ENCODE measurements around the gene TSC1.

The TSC1 gene

GRCh38 chr9:132942541-132943182, 1.8 kb downstream of the TSC1 start:
- no peak overlapping the region for H3K27ac ChIP-seq
- no peak for DNase-seq (ENCODE audit: low read depth, low spot score)

DNA sequence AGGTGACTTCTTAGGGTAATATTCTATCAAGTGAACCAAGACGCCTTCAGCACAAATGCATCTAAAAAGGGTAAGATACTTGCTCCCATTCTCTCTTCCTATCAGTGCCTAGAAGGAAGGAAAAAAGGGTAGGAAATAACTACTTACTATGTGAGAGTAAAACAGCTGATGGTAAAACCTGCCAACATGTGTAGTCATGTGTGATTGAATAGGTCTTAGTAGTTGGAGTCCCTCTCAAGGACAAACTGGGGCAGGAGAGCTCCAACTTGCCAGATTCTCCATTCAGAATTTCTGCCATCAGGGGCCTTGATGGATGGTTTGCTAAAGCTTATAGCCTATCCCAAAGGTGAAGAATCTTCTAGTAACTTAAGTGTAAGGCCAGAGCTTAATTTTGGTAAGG, 5.2 kb downstream of the TSC1 start:
- no peak overlapping the region for H3K27ac ChIP-seq
- no peak for DNase-seq (ENCODE audit: low read depth, low spot score)

- no peak for DNase-seq (ENCODE audit: low read depth, low spot score)
- no peak overlapping the region for H3K27ac ChIP-seq
Observed at GRCh38 chr9:132937463-132937901, 6.9 kb downstream of the TSC1 start.

DNA sequence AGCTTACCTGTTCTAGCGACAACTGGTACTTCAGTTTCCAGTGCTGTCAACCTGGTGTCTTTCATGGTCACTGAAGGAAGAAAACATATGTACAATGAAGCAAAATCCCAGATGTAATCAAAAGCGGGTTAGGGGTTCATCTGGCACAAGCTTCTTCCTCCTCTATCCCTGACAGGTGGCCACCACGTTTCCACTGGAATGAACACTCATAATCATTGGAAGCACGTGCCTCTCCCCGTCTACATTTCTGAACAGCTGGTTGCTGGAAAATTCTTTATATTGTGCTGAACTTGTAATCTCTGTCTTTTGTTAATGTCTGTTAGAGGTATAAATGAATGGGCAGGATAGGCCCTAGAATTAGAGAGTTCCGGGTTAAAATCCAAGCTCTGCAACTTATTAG, 9.4 kb downstream of the TSC1 start:
- no peak overlapping the region for H3K27ac ChIP-seq
- no peak for DNase-seq (ENCODE audit: low read depth, low spot score)

DNA sequence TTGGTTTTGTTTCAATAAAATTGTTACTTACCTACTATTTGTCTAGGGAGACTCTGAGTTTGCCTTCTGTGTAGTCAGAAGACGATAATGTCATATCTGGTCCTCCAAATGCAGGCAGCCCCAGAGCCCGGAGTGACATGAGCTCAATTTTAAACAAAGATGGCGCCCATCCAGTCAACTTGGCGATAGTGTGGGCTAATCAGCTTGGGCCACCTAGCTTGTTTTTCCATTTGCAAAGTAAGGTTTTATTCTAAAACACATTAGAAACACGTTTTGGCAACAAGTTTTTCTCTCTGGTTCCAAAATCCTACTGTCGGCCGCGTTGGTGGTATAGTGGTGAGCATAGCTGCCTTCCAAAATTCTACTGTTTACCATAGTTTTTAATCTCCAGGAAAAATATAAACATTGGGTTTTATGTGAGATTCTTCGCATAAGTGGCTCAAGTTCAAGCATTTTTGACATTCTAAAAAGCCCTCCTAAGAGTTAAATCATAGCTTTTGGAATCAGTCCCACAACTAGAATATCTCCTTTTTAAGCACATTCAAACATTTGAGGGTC, 13.2 kb downstream of the TSC1 start:
- no peak for DNase-seq (ENCODE audit: low read depth, low spot score)
- H3K27ac ChIP-seq: no peak overlapping the region

GRCh38 chr9:132927704-132928103, 16.7 kb downstream of the TSC1 start:
- no peak for DNase-seq (ENCODE audit: low read depth, low spot score)
- H3K27ac ChIP-seq: no peak overlapping the region

GRCh38 chr9:132923346-132923902, 21.0 kb downstream of the TSC1 start:
- DNase-seq (ENCODE audit: low read depth, low spot score): peak; percentile 29

DNA sequence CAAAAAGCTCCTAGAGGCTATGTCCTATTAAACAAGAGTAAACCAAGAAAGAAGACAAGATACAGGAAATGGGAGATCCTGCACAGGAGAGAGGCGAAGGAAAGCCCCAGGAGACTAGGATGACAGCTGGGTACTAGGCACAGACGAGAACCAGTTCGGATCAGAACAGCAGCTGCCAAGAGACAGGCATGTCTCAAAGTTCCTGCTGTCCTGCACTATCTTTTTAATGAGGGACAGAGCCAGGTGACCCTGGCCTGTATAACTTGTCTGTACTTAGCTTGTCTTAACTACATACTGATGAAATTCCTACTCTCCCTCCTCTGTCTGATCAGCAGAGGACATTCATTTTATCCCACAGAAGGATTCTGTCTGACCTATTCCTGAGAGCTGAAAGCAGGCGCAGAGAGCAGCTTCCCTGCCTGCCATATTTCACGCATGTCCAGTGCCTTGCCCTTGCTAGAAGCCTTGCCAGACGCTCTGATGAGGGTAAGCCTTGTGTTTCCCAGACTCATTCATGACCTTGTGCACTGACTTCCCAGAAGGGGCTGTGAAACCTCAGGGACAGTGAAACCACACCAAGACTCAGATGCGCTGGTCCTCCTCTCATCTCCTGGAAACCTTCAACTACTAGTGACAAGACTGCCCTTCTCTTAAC, 24.7 kb downstream of the TSC1 start:
- no peak for DNase-seq (ENCODE audit: low read depth, low spot score)
- H3K27ac ChIP-seq: no peak overlapping the region

More at GRCh38 chr9:132923346-132923902, 21.0 kb downstream of the TSC1 start:
- peak overlapping the region; percentile 20 for H3K27ac ChIP-seq

DNA sequence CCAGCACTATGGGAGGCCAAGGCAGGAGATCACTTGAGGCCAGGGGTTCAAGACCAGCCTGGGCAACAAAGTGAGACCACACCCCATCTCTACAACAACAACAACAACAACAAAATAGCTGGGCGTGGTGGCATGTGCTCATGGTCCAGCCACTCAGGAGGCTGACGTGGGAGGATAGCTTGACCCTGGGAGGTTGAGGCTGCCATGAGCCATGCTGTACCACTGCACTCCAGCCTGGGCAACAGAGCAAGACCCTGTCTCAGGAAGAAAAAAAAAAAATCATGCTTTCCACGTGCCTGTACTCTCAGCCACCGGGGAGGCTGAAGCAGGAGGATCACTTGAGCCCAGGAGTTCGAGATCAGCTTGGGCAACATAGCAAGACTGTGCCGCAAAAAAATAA, 29.5 kb downstream of the TSC1 start:
- H3K27ac ChIP-seq: no peak overlapping the region
- DNase-seq (ENCODE audit: low read depth, low spot score): no peak

- no peak overlapping the region for H3K27ac ChIP-seq
- no peak for DNase-seq (ENCODE audit: low read depth, low spot score)
Observed at GRCh38 chr9:132912131-132912530, 32.3 kb downstream of the TSC1 start.

DNA sequence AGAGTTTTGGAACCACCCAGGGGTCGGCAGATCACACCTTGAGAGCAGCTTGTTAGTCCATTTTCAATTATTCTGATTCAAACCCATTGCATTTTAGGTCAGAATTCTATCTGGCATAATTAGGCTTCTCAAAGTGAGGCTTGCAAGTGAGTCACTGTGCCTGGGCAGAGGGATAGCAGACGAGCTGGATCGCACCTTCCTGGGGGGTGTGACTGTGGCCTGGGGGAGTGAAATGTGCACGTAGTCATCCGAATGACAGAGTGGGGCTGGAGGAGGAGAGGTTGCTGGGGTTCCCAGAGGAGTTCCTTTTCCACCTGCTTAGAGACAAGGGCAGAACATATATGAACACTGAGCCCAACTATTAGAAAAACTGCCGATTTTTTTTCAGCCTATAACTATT, 34.0 kb downstream of the TSC1 start:
- no peak for DNase-seq (ENCODE audit: low read depth, low spot score)
- H3K27ac ChIP-seq: no peak overlapping the region

DNA sequence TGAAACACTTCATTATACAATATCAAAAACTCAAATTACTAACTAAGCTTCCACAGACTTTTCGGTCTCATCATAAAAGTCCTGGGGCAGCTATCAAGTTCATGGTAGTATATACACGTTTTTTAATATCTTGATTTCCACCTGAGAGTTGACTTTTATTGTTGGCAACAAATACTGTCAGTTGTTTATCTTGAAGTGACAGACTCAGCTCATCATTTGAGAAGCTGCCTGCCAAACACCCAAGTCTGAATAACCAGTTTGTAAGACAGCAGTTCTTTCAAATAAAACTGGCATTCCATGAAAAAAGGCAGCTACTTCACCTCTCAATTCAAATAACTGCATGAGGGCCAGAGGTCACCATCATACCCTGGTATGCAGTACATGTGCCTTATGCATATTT, 35.1 kb downstream of the TSC1 start:
- no peak for DNase-seq (ENCODE audit: low read depth, low spot score)
- no peak overlapping the region for H3K27ac ChIP-seq

GRCh38 chr9:132908635-132909034, 35.8 kb downstream of the TSC1 start:
- H3K27ac ChIP-seq: no peak overlapping the region
- no peak for DNase-seq (ENCODE audit: low read depth, low spot score)

GRCh38 chr9:132905726-132906125, 38.7 kb downstream of the TSC1 start:
- H3K27ac ChIP-seq: no peak overlapping the region
- DNase-seq (ENCODE audit: low read depth, low spot score): no peak

GRCh38 chr9:132903574-132904492, 40.6 kb downstream of the TSC1 start:
- DNase-seq (ENCODE audit: low read depth, low spot score): no peak
- no peak overlapping the region for H3K27ac ChIP-seq

DNA sequence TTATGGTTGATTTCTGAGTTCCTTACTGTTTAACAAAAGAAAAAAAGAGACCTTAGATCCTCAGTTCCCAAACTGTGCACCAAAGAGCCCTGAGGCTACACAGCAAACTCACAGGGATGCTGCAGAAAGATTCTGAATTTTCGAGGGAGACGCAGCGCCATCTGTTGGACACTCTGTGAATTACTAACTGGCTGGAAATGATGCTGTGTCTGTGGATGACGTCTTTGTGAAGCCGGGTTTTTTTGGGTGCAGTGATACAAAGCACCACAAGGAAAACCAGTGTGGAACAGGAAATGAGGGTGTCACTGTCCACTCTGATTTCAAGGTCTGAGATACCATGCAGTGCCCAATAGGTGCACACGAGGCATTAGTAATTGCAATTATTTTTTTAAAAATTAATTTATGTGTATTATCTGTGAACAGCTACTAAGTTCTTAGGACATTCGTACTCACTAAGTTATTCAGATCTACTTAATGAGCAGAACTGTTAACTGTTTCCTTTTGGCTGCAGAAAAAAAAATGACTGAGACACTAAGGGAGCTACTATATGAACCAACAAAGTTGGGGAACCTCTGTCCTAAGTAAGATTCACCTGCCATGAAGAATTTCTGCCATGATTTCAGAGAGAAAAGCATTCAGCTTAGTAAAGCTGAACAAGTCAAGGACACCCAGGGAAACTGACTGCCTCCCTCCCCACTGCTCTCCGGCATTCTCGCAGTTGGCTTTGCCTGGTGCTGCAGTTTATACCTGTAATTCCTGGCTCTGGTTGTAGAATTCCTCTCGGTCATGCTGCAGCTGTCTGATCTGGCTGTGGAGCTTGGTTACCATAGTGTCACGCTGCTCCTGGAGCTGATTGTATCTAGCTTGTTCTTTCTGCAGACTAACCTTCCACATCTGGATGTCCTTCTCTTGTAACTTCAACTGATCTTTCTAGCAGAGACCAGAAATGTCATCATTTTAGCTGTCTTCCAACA, 42.3 kb downstream of the TSC1 start:
- no peak overlapping the region for H3K27ac ChIP-seq
- DNase-seq (ENCODE audit: low read depth, low spot score): peak; percentile 44

DNA sequence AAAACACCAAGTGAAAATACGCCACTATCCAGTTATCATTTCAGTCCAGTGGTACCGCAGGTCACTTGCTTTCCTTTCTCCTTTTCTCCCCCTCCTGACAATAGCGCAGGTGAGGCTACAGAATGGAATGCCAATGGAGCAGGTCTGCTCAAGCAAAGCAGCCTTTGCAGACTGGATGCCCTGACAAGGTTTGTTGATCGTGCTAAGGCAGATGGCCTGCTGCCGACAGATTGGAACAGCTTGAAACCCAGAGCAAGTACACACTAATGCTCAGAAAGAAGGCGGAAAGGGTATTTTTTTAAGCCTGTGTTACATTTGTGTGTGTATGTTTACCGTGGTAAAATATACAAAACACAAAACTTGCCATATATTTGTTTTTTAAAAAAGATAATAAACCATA, 46.4 kb downstream of the TSC1 start:
- no peak overlapping the region for H3K27ac ChIP-seq
- DNase-seq (ENCODE audit: low read depth, low spot score): no peak

GRCh38 chr9:132896906-132897305, 47.5 kb downstream of the TSC1 start:
- no peak overlapping the region for H3K27ac ChIP-seq
- DNase-seq (ENCODE audit: low read depth, low spot score): no peak

GRCh38 chr9:132896264-132896663, 48.2 kb downstream of the TSC1 start:
- no peak overlapping the region for H3K27ac ChIP-seq
- no peak for DNase-seq (ENCODE audit: low read depth, low spot score)
